ENCODE data around the gene CTNND2.

CTNND2 gene

DNA sequence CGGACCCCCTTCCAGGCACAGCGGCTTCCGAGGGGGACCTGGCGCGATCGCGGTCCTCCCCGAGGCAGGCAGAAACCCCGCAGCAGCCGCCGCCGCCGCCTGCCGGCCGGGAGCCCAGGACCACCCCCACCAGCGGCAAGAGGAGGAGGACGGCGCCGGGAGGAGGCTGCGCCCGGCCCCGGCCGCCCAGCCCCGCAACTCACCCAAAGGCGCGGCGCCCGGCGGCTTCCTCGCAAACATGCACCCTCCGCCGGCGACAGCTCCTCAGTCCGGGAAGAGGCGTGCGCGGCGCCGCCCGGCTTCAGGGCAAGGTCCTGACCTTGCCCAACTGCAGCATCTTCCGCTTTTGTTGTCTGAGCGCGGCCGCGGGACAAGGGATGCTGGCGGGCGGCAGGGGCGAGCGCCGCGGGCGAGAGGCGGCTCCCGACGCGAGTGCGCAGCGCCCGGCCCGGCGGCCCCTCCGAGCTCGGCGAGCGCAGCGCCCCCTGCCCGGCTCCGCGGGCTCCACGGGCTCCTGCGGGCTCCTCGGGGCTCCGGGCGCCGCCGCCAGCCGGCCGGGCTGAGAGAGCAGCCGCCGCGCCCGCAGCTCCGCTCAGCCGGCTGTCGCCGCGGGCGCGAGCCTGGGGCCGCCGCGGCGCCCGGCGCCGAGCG lies 507 bp downstream of the CTNND2 start:
- no peak overlapping the region for H3K27ac ChIP-seq (ENCODE audit: low read length)
- no CpG with 5 or more reads among the region's 97 CpGs for WGBS (ENCODE audit: insufficient coverage, insufficient read length)
- no peaks in the 10 kb centered on the region for H3K36me3 ChIP-seq (ENCODE audit: control insufficient read depth, insufficient read depth, low read length)
- no peaks in the 10 kb centered on the region; the same call in 1 of the 2 replicates for H3K4me1 ChIP-seq (ENCODE audit: control insufficient read depth, insufficient read depth, low read length)
- H3K27me3 ChIP-seq (ENCODE audit: control insufficient read depth, insufficient read depth, low read length), result peaks cover 21% of the 10 kb centered on the region; the same call in 1 of the 2 replicates
- H3K4me3 ChIP-seq (ENCODE audit: low read length), result peak overlapping the region; percentile 84
- no peak for DNase-seq (ENCODE audit: low read depth, low spot score)
- H3K9me3 ChIP-seq (ENCODE audit: control insufficient read depth, insufficient read depth, low read length), result no peaks in the 10 kb centered on the region

- H3K4me1 ChIP-seq (ENCODE audit: control insufficient read depth, insufficient read depth, low read length), result no peaks in the 10 kb centered on the region; the same call in 1 of the 2 replicates
- H3K27me3 ChIP-seq (ENCODE audit: control insufficient read depth, insufficient read depth, low read length), result peaks cover 21% of the 10 kb centered on the region; the same call in 1 of the 2 replicates
- DNase-seq (ENCODE audit: low read depth, low spot score), result no peak
- H3K27ac ChIP-seq (ENCODE audit: low read length), result no peak overlapping the region
- peak overlapping the region; percentile 84; the same call in 1 of the 2 replicates for H3K4me3 ChIP-seq (ENCODE audit: low read length)
- no CpG with 5 or more reads among the region's 23 CpGs for WGBS (ENCODE audit: insufficient coverage, insufficient read length)
- no peaks in the 10 kb centered on the region for H3K36me3 ChIP-seq (ENCODE audit: control insufficient read depth, insufficient read depth, low read length)
- no peaks in the 10 kb centered on the region for H3K9me3 ChIP-seq (ENCODE audit: control insufficient read depth, insufficient read depth, low read length)
These were observed 1.1 kb downstream of the CTNND2 start for GRCh38 chr5:11903121-11903613.

DNA sequence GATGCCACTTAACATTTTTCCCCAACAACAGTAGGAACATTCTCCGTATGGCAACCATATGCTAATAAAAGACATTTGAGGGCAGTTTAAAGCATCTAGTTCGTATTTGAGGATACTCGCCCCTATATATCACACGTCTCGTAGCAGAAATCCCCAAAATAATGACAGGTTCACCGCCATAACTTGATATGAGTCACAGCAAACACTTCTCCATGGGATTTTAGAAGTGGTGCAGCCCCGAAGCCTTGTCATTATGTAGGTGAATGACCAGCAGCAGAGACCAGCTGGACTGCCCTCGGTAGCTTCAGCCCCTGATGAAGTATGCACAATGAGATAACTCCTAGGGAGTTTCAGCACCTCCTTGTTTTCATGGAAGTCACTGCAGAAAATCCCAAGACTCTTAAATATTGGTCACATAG lies 2.0 kb downstream of the CTNND2 start:
- H3K4me1 ChIP-seq (ENCODE audit: control insufficient read depth, insufficient read depth, low read length), result no peaks in the 10 kb centered on the region; the same call in 1 of the 2 replicates
- H3K4me3 ChIP-seq (ENCODE audit: low read length), result no peak overlapping the region
- WGBS (ENCODE audit: insufficient coverage, insufficient read length), result no CpG with 5 or more reads among the region's 8 CpGs
- no peaks in the 10 kb centered on the region for H3K36me3 ChIP-seq (ENCODE audit: control insufficient read depth, insufficient read depth, low read length)
- H3K27ac ChIP-seq (ENCODE audit: low read length), result no peak overlapping the region
- H3K9me3 ChIP-seq (ENCODE audit: control insufficient read depth, insufficient read depth, low read length), result no peaks in the 10 kb centered on the region
- no peak for DNase-seq (ENCODE audit: low read depth, low spot score)
- H3K27me3 ChIP-seq (ENCODE audit: control insufficient read depth, insufficient read depth, low read length), result peaks cover 21% of the 10 kb centered on the region; the same call in 1 of the 2 replicates

- DNase-seq (ENCODE audit: low read depth, low spot score), result no peak
- H3K9me3 ChIP-seq (ENCODE audit: control insufficient read depth, insufficient read depth, low read length), result no peaks in the 10 kb centered on the region
- WGBS (ENCODE audit: insufficient coverage, insufficient read length), result no CpG with 5 or more reads among the region's 2 CpGs
- no peaks in the 10 kb centered on the region for H3K36me3 ChIP-seq (ENCODE audit: control insufficient read depth, insufficient read depth, low read length)
- H3K4me3 ChIP-seq (ENCODE audit: low read length), result no peak overlapping the region
- H3K4me1 ChIP-seq (ENCODE audit: control insufficient read depth, insufficient read depth, low read length), result no peaks in the 10 kb centered on the region
- H3K27me3 ChIP-seq (ENCODE audit: control insufficient read depth, insufficient read depth, low read length), result peaks cover 14% of the 10 kb centered on the region; the same call in 1 of the 2 replicates
- no peak overlapping the region for H3K27ac ChIP-seq (ENCODE audit: low read length)
These were observed 5.5 kb downstream of the CTNND2 start for GRCh38 chr5:11898787-11899186.

- no peak overlapping the region for H3K27ac ChIP-seq (ENCODE audit: low read length)
These were observed 6.5 kb downstream of the CTNND2 start for GRCh38 chr5:11897781-11898180.

GRCh38 chr5:11894992-11895391 lies 9.3 kb downstream of the CTNND2 start:
- Histone ChIP-seq H3K27me3 (ENCODE audit: control insufficient read depth, insufficient read depth, low read length) (no peaks in the 10 kb centered on the region), H3K9me3 (ENCODE audit: control insufficient read depth, insufficient read depth, low read length) (no peaks in the 10 kb centered on the region), H3K4me3 (ENCODE audit: low read length) (no peak overlapping the region), H3K27ac (ENCODE audit: low read length) (no peak overlapping the region), H3K36me3 (ENCODE audit: control insufficient read depth, insufficient read depth, low read length) (no peaks in the 10 kb centered on the region), H3K4me1 (ENCODE audit: control insufficient read depth, insufficient read depth, low read length) (no peaks in the 10 kb centered on the region)
- no peak for DNase-seq (ENCODE audit: low read depth, low spot score)
- no CpG with 5 or more reads among the region's 5 CpGs for WGBS (ENCODE audit: insufficient coverage, insufficient read length)

More at GRCh38 chr5:11897781-11898180, 6.5 kb downstream of the CTNND2 start:
- H3K9me3 ChIP-seq (ENCODE audit: control insufficient read depth, insufficient read depth, low read length), result no peaks in the 10 kb centered on the region
- no peaks in the 10 kb centered on the region for H3K36me3 ChIP-seq (ENCODE audit: control insufficient read depth, insufficient read depth, low read length)
- no peak overlapping the region for H3K4me3 ChIP-seq (ENCODE audit: low read length)
- H3K27me3 ChIP-seq (ENCODE audit: control insufficient read depth, insufficient read depth, low read length), result peaks cover 8% of the 10 kb centered on the region; the same call in 1 of the 2 replicates
- H3K4me1 ChIP-seq (ENCODE audit: control insufficient read depth, insufficient read depth, low read length), result no peaks in the 10 kb centered on the region
- no peak for DNase-seq (ENCODE audit: low read depth, low spot score)

DNA sequence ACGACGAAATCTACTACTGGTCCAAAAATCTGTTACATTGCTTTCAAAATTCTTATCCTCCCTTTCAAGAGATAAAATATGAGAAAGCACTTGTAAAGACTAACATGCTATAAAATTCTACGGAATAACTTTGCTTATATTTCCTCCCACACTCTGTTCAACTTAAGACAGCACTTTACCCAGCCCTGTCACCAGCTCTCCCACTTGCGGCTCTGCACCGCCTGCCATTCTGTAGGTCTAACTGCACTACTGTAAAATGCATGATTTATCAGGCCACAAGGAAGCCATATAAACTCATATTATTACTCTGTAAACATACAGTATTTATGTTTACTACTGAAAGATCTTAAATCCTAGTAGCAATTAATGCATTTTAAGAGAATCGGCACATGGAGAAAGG lies 11.4 kb downstream of the CTNND2 start:
- DNase-seq (ENCODE audit: low read depth, low spot score), result no peak
- H3K9me3 ChIP-seq (ENCODE audit: control insufficient read depth, insufficient read depth, low read length), result no peaks in the 10 kb centered on the region
- WGBS (ENCODE audit: insufficient coverage, insufficient read length), result no CpG with 5 or more reads among the region's 6 CpGs
- no peaks in the 10 kb centered on the region for H3K4me1 ChIP-seq (ENCODE audit: control insufficient read depth, insufficient read depth, low read length)
- no peaks in the 10 kb centered on the region for H3K27me3 ChIP-seq (ENCODE audit: control insufficient read depth, insufficient read depth, low read length)
- no peaks in the 10 kb centered on the region for H3K36me3 ChIP-seq (ENCODE audit: control insufficient read depth, insufficient read depth, low read length)
- H3K27ac ChIP-seq (ENCODE audit: low read length), result no peak overlapping the region
- no peak overlapping the region for H3K4me3 ChIP-seq (ENCODE audit: low read length)

- no peaks in the 10 kb centered on the region for H3K9me3 ChIP-seq (ENCODE audit: control insufficient read depth, insufficient read depth, low read length)
- no peak overlapping the region for H3K4me3 ChIP-seq (ENCODE audit: low read length)
- no peaks in the 10 kb centered on the region for H3K27me3 ChIP-seq (ENCODE audit: control insufficient read depth, insufficient read depth, low read length)
- H3K27ac ChIP-seq (ENCODE audit: low read length), result no peak overlapping the region
- no CpG with 5 or more reads among the region's 3 CpGs for WGBS (ENCODE audit: insufficient coverage, insufficient read length)
- DNase-seq (ENCODE audit: low read depth, low spot score), result no peak
- no peaks in the 10 kb centered on the region for H3K36me3 ChIP-seq (ENCODE audit: control insufficient read depth, insufficient read depth, low read length)
- no peaks in the 10 kb centered on the region for H3K4me1 ChIP-seq (ENCODE audit: control insufficient read depth, insufficient read depth, low read length)
These were observed 13.5 kb downstream of the CTNND2 start for GRCh38 chr5:11890777-11891176.

DNA sequence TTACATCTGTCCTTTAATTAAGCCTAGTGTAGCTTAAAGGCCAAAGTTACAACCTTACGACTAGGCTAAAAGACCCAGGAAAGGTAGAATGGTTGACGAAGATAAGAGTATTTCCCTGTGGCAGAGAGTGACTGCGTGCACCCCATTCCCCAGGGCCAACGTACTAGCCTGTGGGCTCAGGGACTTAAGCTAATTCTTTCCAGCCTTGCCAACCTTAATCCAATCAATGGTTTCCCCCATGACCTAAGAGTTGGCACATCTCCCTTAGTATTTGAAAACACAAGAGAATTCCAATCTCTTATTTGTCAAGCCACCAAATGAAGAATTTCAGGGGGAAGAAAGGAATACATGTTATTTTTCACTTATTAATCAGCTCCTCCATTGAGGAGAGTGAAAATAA lies 16.0 kb downstream of the CTNND2 start:
- Histone ChIP-seq H3K27ac (ENCODE audit: low read length) (no peak overlapping the region), H3K4me3 (ENCODE audit: low read length) (no peak overlapping the region), H3K9me3 (ENCODE audit: control insufficient read depth, insufficient read depth, low read length) (no peaks in the 10 kb centered on the region), H3K27me3 (ENCODE audit: control insufficient read depth, insufficient read depth, low read length) (no peaks in the 10 kb centered on the region), H3K36me3 (ENCODE audit: control insufficient read depth, insufficient read depth, low read length) (no peaks in the 10 kb centered on the region), H3K4me1 (ENCODE audit: control insufficient read depth, insufficient read depth, low read length) (no peaks in the 10 kb centered on the region)
- no CpG with 5 or more reads among the region's 4 CpGs for WGBS (ENCODE audit: insufficient coverage, insufficient read length)
- DNase-seq (ENCODE audit: low read depth, low spot score), result no peak

- DNase-seq (ENCODE audit: low read depth, low spot score), result no peak
- Histone ChIP-seq H3K4me3 (ENCODE audit: low read length) (no peak overlapping the region), H3K27me3 (ENCODE audit: control insufficient read depth, insufficient read depth, low read length) (no peaks in the 10 kb centered on the region), H3K36me3 (ENCODE audit: control insufficient read depth, insufficient read depth, low read length) (no peaks in the 10 kb centered on the region), H3K9me3 (ENCODE audit: control insufficient read depth, insufficient read depth, low read length) (no peaks in the 10 kb centered on the region), H3K4me1 (ENCODE audit: control insufficient read depth, insufficient read depth, low read length) (no peaks in the 10 kb centered on the region), H3K27ac (ENCODE audit: low read length) (no peak overlapping the region)
- no CpG with 5 or more reads among the region's 7 CpGs for WGBS (ENCODE audit: insufficient coverage, insufficient read length)
These were observed 25.4 kb downstream of the CTNND2 start for GRCh38 chr5:11878814-11879213.

DNA sequence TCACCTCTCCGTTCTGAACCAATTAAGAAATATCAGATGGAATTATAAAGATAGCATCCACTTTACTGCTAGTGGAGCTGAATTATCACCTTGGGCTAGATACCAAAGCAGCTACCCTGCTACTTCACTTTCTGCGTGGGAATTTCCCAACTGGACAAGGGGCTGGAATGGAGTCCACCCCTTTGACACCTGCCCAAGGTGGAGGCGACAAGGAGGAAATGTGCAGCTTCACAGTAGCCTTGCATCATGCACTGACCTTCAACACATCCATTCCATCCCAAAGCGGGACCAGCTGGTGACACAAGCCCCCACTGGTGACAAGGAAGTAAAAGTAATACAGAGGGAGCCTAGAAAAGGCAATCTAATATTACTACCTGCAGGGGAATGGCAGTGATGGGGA lies 30.7 kb downstream of the CTNND2 start:
- H3K4me3 ChIP-seq (ENCODE audit: low read length), result no peak overlapping the region
- DNase-seq (ENCODE audit: low read depth, low spot score), result no peak
- H3K27me3 ChIP-seq (ENCODE audit: control insufficient read depth, insufficient read depth, low read length), result no peaks in the 10 kb centered on the region
- no peak overlapping the region for H3K27ac ChIP-seq (ENCODE audit: low read length)
- no peaks in the 10 kb centered on the region for H3K4me1 ChIP-seq (ENCODE audit: control insufficient read depth, insufficient read depth, low read length)
- WGBS (ENCODE audit: insufficient coverage, insufficient read length), result no CpG with 5 or more reads among the region's 4 CpGs
- H3K36me3 ChIP-seq (ENCODE audit: control insufficient read depth, insufficient read depth, low read length), result no peaks in the 10 kb centered on the region
- H3K9me3 ChIP-seq (ENCODE audit: control insufficient read depth, insufficient read depth, low read length), result no peaks in the 10 kb centered on the region
